Activated naive CD8-positive, alpha-beta T cell treated with anti-CD3 and anti-CD28 coated beads for 36 hours (primary cell): Measurements from ENCODE around the gene PKDCC. TPM values are rescaled to one million over a fixed set of nuclear protein-coding genes. Genes with fewer than 3 reads are reported as not detected.
"Not testable (repeated sequence)": the region's sequence is repeated elsewhere in the genome, so short reads cannot be mapped to it uniquely, and the experiment has no call there.

Experiments
- DNase-seq: peaks from one replicate; pipeline ENCODE4 v3.0.0; 2021
- H3K27ac Mint-ChIP-seq: one replicate; pipeline ENCODE4 v1.8.0; 2022; ENCODE audit warnings: mild to moderate bottlenecking, moderate library complexity, mixed read lengths
- H3K27me3 Mint-ChIP-seq: one replicate; pipeline ENCODE4 v1.8.0; 2022; ENCODE audit warnings: mild to moderate bottlenecking, mixed read lengths
- H3K36me3 Mint-ChIP-seq: one replicate; pipeline ENCODE4 v1.8.0; 2021; ENCODE audit warnings: mild to moderate bottlenecking, mixed read lengths
- H3K4me1 Mint-ChIP-seq: one replicate; pipeline ENCODE4 v1.8.0; 2021; ENCODE audit warnings: mixed read lengths
- H3K4me3 Mint-ChIP-seq: one replicate; pipeline ENCODE4 v1.8.0; 2022; ENCODE audit warnings: mild to moderate bottlenecking, moderate library complexity, mixed read lengths
- H3K9me3 Mint-ChIP-seq: one replicate; pipeline ENCODE4 v1.8.0; 2022; ENCODE audit warnings: mixed read lengths
- total RNA-seq, 2 experiments: library from RNA; stranded (reverse); gene quantifications; one replicate each; pipeline ENCODE4 v1.2.3, GENCODE V29; 2021

The PKDCC gene
- total RNA-seq, 2 experiments from 2014 or later = not detected

DNA sequence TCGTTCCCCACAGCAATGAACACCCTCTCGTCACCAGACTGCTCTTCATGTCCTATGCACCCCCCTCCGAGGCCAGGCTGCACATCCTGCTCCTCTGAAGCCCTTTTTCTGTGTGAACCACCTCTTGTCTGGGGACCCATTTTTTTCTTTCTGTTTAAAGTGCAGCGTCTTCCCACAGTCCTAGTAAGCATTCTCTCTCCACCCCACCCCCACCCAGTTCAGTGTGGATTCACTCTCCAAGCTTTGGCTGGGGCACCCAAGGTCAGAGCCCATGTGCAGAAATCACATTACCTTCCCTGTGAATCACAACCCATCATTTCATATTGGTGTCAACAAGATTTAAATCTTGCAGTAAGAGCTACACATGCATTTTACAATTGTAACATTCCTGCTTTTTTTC lies 26.4 kb upstream of the PKDCC start:
- Mint-ChIP-seq H3K27me3 (peaks cover 7% of the 10 kb centered on the region), H3K4me3 (no peak overlapping the region), H3K27ac (no peak overlapping the region), H3K4me1 (no peaks in the 10 kb centered on the region), H3K36me3 (no peaks in the 10 kb centered on the region), H3K9me3 (no peaks in the 10 kb centered on the region)
- no peak for DNase-seq

DNA sequence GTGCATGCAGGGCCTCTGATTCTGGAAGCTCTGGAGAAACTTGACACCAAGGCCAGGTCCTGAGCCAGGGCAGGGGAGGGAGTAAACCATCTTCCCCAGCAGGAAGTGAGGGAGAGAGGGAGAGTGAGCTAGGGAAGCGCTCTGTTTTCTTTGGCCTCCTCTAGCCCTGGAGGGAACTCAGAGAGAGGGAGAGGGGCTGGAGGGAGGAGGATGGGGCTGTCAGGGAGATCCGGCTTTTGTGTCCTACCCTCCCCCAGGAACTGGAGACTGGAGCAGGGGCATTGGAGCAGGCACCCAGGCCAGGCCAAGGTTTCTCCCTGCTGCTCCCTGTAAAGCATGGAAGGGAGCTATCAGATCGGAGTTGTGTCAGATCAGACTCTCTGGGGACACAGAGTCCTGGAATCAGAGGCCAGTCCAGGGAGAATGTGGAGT lies 22.7 kb upstream of the PKDCC start:
- no peaks in the 10 kb centered on the region for H3K9me3 Mint-ChIP-seq
- H3K4me1 Mint-ChIP-seq = no peaks in the 10 kb centered on the region
- H3K27me3 Mint-ChIP-seq = peaks cover 13% of the 10 kb centered on the region
- no peaks in the 10 kb centered on the region for H3K36me3 Mint-ChIP-seq
- H3K4me3 Mint-ChIP-seq = no peak overlapping the region
- H3K27ac Mint-ChIP-seq = no peak overlapping the region
- no peak for DNase-seq

DNA sequence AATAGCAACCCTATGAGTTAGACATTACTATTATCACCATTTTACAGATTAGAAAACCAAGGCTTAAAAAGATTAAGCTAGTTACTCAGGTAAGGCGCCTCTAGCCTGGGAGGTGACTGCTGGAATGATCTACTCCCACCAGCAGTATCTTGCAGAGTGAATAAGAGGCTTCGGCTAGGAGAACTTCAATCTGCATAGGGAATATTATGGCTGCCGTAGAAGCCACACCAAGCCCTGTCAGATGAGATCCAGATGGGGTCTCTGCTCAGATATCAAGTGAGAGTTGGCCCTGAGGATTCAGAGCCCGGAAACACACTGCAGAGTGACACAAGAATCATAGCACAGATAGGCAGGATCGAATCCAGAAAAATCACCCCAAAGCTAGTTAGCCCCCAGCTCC lies 21.5 kb upstream of the PKDCC start:
- Mint-ChIP-seq H3K4me1 (no peaks in the 10 kb centered on the region), H3K4me3 (no peak overlapping the region), H3K9me3 (no peaks in the 10 kb centered on the region), H3K27ac (no peak overlapping the region), H3K36me3 (no peaks in the 10 kb centered on the region), H3K27me3 (peaks cover 20% of the 10 kb centered on the region)
- DNase-seq = no peak

DNA sequence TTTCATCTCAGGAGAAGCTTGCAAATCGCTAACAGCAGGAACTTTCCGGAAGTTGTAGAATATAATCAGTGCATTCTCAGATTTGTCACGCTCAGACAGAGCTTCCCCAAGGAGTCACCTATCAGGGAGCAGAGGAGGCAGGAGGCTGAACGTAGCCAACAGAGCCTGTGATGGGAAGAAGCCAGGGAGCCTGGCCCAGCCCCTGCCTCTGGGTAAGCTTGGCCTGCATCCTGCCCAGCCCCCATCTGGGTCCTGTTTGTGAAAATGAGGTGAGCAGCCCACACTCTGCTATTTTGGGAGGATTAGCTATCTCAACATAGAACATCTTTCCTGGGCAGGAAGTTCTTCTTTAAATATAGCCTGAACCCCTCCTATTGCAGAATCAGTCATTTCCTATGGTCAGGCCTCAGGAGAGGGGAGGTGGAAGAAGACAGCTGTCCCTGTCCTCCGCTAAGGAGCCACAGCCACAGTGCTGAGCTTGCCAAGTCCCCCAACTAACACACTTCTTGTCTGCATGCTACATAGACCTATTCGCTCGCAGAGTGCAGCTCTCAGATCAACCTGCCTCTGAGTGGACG lies 19.2 kb upstream of the PKDCC start:
- H3K27ac Mint-ChIP-seq = no peak overlapping the region

DNA sequence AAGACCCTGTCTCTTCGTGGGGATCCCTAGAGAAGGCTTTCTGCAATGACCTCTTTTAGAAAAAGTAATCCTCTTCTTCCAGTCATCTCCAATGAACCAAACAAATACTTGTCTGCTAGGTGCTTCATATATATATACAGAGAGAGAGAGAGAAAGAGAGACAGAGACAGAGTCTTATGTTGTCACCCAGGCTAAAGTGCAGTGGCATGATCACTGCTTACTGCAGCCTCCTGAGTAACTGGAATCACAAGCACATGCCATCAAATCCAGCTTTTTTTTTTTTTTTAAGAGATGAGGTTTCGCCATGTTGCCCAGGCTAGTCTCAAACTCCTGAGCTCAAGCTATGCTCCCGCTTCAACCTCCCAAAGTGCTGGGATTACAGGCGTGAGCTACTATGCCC lies 18.6 kb upstream of the PKDCC start:
- DNase-seq = no peak
- H3K4me3 Mint-ChIP-seq = no peak overlapping the region
- no peaks in the 10 kb centered on the region for H3K4me1 Mint-ChIP-seq
- H3K36me3 Mint-ChIP-seq = no peaks in the 10 kb centered on the region
- H3K9me3 Mint-ChIP-seq = no peaks in the 10 kb centered on the region
- H3K27me3 Mint-ChIP-seq = peaks cover 24% of the 10 kb centered on the region
- H3K27ac Mint-ChIP-seq = no peak overlapping the region

More for the DNA sequence above, 19.2 kb upstream of the PKDCC start:
- H3K27me3 Mint-ChIP-seq = peaks cover 25% of the 10 kb centered on the region
- no peak for DNase-seq
- no peaks in the 10 kb centered on the region for H3K4me1 Mint-ChIP-seq
- H3K9me3 Mint-ChIP-seq = no peaks in the 10 kb centered on the region
- H3K36me3 Mint-ChIP-seq = no peaks in the 10 kb centered on the region
- no peak overlapping the region for H3K4me3 Mint-ChIP-seq

DNA sequence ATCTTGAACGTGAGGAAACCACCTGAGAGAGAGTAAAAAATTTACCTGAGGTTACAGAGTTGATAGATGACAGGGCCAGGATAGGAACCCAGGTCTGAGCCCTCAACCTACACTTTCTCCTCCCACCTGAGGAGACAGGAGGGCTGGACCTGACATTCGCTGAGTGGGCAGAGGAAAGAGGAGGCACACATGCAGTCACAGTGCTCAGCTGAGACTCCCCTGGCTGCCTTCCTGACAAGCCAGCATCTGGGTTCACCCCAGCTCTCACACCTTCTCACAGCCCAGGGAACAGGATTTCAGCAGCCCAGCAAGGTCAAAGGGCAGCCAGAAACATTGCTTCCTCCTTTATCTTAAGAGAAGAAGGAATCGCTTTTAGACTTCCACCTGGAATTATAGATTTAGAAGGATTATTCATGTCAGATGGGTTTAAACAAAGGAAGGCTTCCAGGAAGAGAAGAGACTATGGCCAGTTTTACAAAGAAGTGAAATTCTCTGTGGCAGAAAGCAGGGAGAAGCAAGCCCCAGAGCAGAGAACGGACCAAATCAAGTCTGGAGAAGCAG lies 18.1 kb upstream of the PKDCC start:
- H3K27ac Mint-ChIP-seq = no peak overlapping the region
- no peak for DNase-seq
- no peaks in the 10 kb centered on the region for H3K4me1 Mint-ChIP-seq
- no peaks in the 10 kb centered on the region for H3K9me3 Mint-ChIP-seq
- no peak overlapping the region for H3K4me3 Mint-ChIP-seq
- peaks cover 24% of the 10 kb centered on the region for H3K27me3 Mint-ChIP-seq
- no peaks in the 10 kb centered on the region for H3K36me3 Mint-ChIP-seq

DNA sequence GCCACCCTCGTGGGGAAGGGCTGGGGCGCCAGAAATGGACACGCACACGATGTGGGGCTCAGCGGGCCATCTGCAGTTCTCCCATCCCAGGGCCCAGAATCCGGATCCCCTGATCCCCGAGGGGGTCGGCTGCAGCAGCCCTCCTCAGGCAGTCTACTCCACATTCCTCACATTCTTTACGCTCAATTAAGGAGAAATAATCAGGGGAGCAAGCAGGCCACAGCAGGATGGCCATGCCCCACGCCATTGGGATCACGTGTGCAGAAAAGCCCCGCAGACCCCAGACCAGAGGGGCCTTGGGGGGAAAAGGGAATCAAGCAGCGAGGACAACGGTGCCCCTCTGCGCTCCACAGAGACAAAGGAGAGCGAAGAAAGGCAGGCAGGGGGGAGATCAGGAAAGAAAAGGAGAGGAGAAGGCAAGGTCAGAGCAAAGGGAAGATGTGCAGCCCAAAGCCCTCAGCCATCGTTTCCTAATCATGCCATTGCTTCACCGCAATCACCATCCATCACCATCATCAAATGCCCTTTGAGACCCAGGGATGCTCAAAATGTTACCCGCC lies 17.5 kb upstream of the PKDCC start:
- Mint-ChIP-seq H3K4me1 (no peaks in the 10 kb centered on the region), H3K27me3 (peaks cover 24% of the 10 kb centered on the region), H3K9me3 (no peaks in the 10 kb centered on the region), H3K4me3 (no peak overlapping the region), H3K36me3 (no peaks in the 10 kb centered on the region), H3K27ac (no peak overlapping the region)
- DNase-seq = no peak

DNA sequence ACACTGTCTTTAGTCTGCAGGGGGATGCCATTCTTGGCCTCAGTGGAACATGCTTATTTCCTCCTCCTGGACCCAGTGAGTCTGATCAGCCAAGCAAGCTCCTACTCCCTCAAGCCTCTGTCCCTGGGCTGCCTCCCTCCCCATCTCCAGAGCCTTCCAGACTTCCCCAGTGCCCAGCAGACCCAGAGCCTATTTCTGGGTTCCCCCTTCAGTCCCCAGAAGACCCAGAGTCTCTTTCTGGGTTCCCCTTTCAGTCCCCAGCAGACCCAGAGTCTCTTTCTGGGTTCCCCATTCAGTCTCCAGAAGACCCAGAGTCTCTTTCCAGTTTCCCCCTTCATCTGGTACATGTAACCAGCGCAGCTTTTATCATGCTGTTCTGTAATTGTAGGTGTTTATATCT lies 17.0 kb upstream of the PKDCC start:
- Mint-ChIP-seq H3K36me3 (no peaks in the 10 kb centered on the region), H3K27ac (no peak overlapping the region), H3K9me3 (no peaks in the 10 kb centered on the region), H3K4me3 (no peak overlapping the region), H3K4me1 (no peaks in the 10 kb centered on the region), H3K27me3 (peaks cover 24% of the 10 kb centered on the region)
- no peak for DNase-seq

DNA sequence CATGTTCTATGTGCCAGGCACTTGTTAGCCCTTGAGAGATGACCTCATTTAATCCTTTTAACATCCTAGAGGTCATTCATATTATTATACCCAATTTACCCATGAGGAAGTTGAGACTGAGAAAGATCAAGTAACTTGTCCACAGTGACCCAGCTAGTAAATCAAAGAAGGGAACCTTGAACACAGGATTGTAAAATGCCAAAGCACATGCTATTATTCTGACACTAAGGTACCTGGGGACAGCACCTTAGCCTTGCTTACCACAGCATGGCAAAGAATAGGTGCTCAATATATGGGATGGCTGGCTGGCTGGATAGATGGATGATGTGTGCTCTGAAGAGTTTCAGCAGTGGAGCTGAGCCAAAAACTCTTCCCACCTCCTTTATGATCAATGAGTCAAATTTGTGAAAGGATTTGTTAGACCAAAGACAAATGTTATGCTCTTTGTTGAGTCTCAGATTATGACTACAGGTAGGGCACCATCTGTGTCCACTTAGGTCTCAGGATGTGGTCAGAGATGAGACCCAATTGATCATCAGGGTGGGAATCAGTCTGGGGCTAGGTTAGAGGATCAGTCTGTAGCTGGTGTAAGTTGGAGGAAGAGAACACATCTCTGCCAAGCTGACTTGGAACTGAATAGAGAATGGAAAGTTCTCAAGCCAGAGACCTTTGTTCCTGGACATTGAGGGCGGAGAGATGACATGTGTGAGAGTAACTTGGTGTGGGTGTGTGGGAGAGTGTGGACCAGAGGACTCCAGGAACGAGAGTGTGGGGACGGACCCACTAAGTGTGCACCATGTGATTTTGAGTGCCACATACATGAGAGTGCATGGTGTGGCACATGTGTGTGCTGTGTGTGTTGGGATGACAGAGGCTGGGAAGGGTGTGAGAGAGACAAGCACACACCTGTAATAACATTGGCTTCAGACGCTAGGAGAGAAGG lies 16.3 kb upstream of the PKDCC start:
- no peak overlapping the region for H3K4me3 Mint-ChIP-seq

DNA sequence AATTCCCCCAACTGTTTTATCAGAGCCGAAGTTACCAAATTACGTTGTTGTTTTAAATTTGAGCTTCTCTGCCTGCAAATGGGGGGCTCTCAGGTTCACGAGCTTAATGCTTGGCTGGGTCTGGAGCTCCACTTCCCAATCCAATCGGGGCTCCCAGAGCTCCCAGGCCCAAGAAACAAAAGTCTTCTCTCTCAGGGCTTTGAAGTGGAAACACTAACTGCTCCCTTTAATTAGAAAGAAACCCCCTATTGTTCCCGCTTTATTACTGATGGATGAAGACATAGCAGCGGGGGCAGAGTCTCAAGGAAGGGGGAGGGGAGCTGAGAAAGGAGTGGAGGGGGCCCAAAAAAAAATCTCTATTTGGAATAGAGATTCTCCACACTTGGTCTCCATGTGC lies 15.6 kb upstream of the PKDCC start:
- no peak for DNase-seq
- Mint-ChIP-seq H3K27ac (no peak overlapping the region), H3K9me3 (no peaks in the 10 kb centered on the region), H3K27me3 (peaks cover 24% of the 10 kb centered on the region), H3K4me1 (no peaks in the 10 kb centered on the region), H3K4me3 (no peak overlapping the region), H3K36me3 (no peaks in the 10 kb centered on the region)

More for the DNA sequence above, 16.3 kb upstream of the PKDCC start:
- no peak for DNase-seq
- Mint-ChIP-seq H3K36me3 (no peaks in the 10 kb centered on the region), H3K27ac (no peak overlapping the region), H3K9me3 (no peaks in the 10 kb centered on the region), H3K4me1 (no peaks in the 10 kb centered on the region), H3K27me3 (peaks cover 24% of the 10 kb centered on the region)

DNA sequence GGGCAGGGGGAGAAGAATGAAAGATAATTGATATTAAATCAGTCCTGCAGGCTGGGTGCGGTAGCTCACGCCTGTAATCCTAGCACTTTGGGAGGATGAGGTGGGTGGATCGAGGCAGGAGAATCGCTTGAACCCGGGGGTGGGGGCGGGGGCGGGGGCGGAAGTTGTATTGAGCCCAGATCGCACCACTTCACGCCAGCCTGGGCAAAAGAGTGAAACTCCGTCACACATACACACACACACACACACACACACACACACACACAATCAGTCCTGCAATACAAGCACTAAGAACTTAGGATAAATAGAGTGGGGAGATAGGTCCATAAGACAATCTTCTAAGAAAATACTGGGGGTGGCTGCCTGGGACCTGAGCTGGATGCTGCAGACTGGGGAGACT lies 15.1 kb upstream of the PKDCC start:
- no peaks in the 10 kb centered on the region for H3K9me3 Mint-ChIP-seq
- H3K4me1 Mint-ChIP-seq = no peaks in the 10 kb centered on the region
- no peaks in the 10 kb centered on the region for H3K36me3 Mint-ChIP-seq
- no peak overlapping the region for H3K4me3 Mint-ChIP-seq
- no peak overlapping the region for H3K27ac Mint-ChIP-seq
- peaks cover 24% of the 10 kb centered on the region for H3K27me3 Mint-ChIP-seq
- no peak for DNase-seq

DNA sequence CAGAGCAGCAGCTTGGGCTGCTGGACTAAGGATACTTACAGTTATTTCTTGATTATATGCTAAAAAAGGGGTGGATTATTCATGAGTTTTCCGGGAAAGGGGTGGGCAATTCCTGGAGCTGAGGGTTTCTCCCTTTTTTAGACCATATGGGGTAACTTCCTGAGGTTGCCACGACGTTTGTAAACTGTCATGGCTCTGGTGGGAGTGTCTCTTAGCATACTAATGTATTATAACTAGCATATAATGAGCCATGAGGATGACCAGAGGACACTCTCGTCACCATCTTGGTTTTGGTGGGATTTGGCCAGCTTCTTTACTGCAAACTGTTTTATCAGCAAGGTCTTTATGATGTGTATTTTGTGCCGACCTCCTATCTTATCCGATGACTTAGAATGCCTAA lies 13.7 kb upstream of the PKDCC start:
- not testable (repeated sequence) for H3K4me3 Mint-ChIP-seq, DNase-seq, H3K4me1 Mint-ChIP-seq, H3K9me3 Mint-ChIP-seq, H3K36me3 Mint-ChIP-seq, H3K27ac Mint-ChIP-seq
- H3K27me3 Mint-ChIP-seq = peaks cover 24% of the 10 kb centered on the region

DNA sequence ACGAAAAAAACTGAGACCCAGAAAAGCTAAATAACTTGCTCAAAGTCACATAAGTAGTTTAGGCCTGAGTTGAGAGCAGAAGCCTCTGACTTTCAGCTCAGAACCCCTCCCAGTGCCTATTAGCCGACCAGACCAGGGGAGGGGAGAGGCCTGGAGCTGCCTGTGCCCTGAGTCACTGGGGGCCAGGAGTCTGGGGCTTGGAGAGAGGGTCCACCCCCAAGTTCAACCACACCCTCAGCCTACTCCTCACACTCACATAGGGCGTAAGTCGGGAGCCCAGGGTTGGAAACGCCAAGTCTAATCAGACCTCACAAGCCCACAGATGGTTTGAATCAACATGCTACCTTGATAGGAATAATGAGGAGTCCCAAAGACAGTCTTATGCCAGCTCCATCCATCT lies 12.6 kb upstream of the PKDCC start:
- DNase-seq = no peak
- H3K9me3 Mint-ChIP-seq = no peaks in the 10 kb centered on the region
- H3K36me3 Mint-ChIP-seq = no peaks in the 10 kb centered on the region
- H3K4me3 Mint-ChIP-seq = no peak overlapping the region
- no peak overlapping the region for H3K27ac Mint-ChIP-seq
- H3K4me1 Mint-ChIP-seq = no peaks in the 10 kb centered on the region
- H3K27me3 Mint-ChIP-seq = peaks cover 20% of the 10 kb centered on the region

DNA sequence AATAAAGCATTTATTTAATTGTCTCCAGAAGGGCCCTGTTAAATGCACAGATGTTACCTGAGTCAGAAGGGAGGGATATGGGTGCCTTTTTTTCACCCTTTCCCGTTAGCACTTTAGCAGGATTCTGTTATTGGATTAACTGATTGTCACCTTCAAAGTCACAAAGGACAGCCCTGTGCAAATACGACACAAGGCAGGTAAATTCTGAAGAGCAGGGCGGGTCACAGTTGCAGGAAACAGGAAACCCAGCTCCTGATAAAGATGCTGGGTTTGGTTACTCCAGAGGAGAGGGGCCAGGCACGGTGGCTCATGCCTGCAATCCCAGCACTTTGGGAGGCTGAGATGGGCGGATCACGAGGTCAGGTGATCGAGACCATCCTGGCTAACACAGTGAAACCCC lies 11.4 kb upstream of the PKDCC start:
- H3K9me3 Mint-ChIP-seq = no peaks in the 10 kb centered on the region
- H3K27me3 Mint-ChIP-seq = peaks cover 16% of the 10 kb centered on the region
- H3K36me3 Mint-ChIP-seq = no peaks in the 10 kb centered on the region
- no peak for DNase-seq
- no peak overlapping the region for H3K4me3 Mint-ChIP-seq
- H3K27ac Mint-ChIP-seq = no peak overlapping the region
- no peaks in the 10 kb centered on the region for H3K4me1 Mint-ChIP-seq

DNA sequence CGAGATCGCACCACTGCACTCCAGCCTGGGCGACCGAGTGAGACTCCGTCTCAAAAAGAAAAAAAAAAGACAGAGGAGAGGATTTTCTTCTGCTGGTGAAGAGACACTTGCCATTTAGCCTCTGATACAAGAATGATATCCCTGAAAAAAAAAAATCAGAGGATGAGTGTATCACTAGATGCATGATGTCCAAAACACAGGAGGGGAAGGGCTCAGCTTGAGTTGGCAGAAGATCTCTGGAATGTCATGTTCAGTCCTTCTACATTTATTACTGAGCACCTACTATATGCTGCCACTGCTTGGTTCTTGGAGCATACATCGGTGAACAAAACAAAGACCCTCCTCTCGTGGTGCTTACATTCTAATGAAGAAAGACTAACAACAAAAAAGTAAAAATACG lies 10.9 kb upstream of the PKDCC start:
- no peak for DNase-seq
- Mint-ChIP-seq H3K4me3 (no peak overlapping the region), H3K36me3 (no peaks in the 10 kb centered on the region), H3K9me3 (no peaks in the 10 kb centered on the region), H3K4me1 (no peaks in the 10 kb centered on the region), H3K27ac (no peak overlapping the region), H3K27me3 (peaks cover 16% of the 10 kb centered on the region)
